ENCODE measurements around the gene TJP1.

DNA sequence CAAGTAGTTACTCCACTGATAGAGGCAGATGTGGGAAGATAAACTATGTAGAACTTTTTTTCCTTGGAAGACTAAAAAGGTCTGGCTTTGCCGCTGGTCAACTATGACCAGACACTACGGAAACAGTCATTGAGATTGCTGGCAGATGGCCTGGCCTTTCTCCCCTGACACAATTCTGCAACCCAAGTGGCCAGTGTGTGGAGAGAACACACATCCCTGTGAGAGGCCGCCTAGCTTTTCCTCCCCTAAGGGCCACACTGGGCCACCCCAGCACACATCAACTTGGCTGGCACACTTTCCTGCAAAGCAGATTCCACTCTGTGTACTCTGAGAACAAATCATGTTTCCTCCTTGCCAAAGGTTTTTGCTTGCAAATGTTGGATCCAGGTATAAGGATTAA, 10.4 kb upstream of the TJP1 start:
- no peak for TF ChIP-seq PPARA (CRISPR knock-in tag; IDR thresholded peaks at IDR 0.05; ENCODE audit: borderline replicate concordance)
- no peak for TF ChIP-seq RARB (CRISPR knock-in tag; IDR thresholded peaks at IDR 0.05)
- TF ChIP-seq ZFP3 (CRISPR knock-in tag; IDR thresholded peaks at IDR 0.05): no peak
- no peak for TF ChIP-seq ZNF8 (CRISPR knock-in tag; IDR thresholded peaks at IDR 0.05)
- no peak for TF ChIP-seq ZFP30 (CRISPR knock-in tag; IDR thresholded peaks at IDR 0.05)
- TF ChIP-seq, protein P1, sequence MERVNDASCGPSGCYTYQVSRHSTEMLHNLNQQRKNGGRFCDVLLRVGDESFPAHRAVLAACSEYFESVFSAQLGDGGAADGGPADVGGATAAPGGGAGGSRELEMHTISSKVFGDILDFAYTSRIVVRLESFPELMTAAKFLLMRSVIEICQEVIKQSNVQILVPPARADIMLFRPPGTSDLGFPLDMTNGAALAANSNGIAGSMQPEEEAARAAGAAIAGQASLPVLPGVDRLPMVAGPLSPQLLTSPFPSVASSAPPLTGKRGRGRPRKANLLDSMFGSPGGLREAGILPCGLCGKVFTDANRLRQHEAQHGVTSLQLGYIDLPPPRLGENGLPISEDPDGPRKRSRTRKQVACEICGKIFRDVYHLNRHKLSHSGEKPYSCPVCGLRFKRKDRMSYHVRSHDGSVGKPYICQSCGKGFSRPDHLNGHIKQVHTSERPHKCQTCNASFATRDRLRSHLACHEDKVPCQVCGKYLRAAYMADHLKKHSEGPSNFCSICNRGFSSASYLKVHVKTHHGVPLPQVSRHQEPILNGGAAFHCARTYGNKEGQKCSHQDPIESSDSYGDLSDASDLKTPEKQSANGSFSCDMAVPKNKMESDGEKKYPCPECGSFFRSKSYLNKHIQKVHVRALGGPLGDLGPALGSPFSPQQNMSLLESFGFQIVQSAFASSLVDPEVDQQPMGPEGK (CRISPR knock-in tag; IDR thresholded peaks at IDR 0.05; ENCODE audit: borderline replicate concordance): no peak
